ENCODE results near the gene KSR1.

- TF ChIP-seq CTBP1 (IDR thresholded peaks at IDR 0.05; ENCODE audit: borderline replicate concordance) = no peak
- TF ChIP-seq PKNOX1 (IDR thresholded peaks at IDR 0.05) = no peak
- TF ChIP-seq SP1 (IDR thresholded peaks at IDR 0.05) = no peak
- TF ChIP-seq ARNT (IDR thresholded peaks at IDR 0.05) = no peak
- TF ChIP-seq FOXM1 (IDR thresholded peaks at IDR 0.05; ENCODE audit: borderline replicate concordance) = no peak
- no peak for TF ChIP-seq NFRKB (IDR thresholded peaks at IDR 0.05)
- TF ChIP-seq L3MBTL2 (conservative IDR thresholded peaks at IDR 0.05) = no peak
These were observed 210.7 kb downstream of the KSR1 start for GRCh38 chr17:27666831-27667560.
